DMS53 treated with DMSO at 0.1 percent for 48 hours (cell line): ENCODE data around the gene TRPT1.
"Not testable (repeated sequence)": the region's sequence is repeated elsewhere in the genome, so short reads cannot be mapped to it uniquely, and the experiment has no call there.

Experiments used
- DNase-seq: peaks from one replicate; lab custom pipeline; 2025; ENCODE audit not compliant: unreplicated experiment; lab: John Stamatoyannopoulos, UW

TRPT1 gene

GRCh38 chr11:64258946-64259532, 33.1 kb upstream of the TRPT1 start:
- DNase-seq = no peak

- no peak for DNase-seq
Observed at GRCh38 chr11:64258356-64258755, 32.4 kb upstream of the TRPT1 start.

GRCh38 chr11:64256300-64256699, 30.3 kb upstream of the TRPT1 start:
- no peak for DNase-seq

GRCh38 chr11:64255135-64256128, 29.4 kb upstream of the TRPT1 start:
- no peak for DNase-seq

GRCh38 chr11:64254326-64254725, 28.3 kb upstream of the TRPT1 start:
- DNase-seq = no peak

- no peak for DNase-seq
Observed at GRCh38 chr11:64253481-64253880, 27.5 kb upstream of the TRPT1 start.

- DNase-seq = no peak
Observed at GRCh38 chr11:64253043-64253442, 27.1 kb upstream of the TRPT1 start.

- DNase-seq = peak; percentile 14
Observed at GRCh38 chr11:64252003-64252872, 26.3 kb upstream of the TRPT1 start.

GRCh38 chr11:64251753-64252002, 25.7 kb upstream of the TRPT1 start:
- DNase-seq = no peak

- no peak for DNase-seq
Observed at GRCh38 chr11:64251016-64251752, 25.2 kb upstream of the TRPT1 start, which contains the start of gene PLCB3. TSS of gene PLCB3 (plus strand) at chr11:64251530. CDS start at chr11:64251650, 120 bp downstream.

- DNase-seq = no peak
Observed at GRCh38 chr11:64250415-64251015, 24.5 kb upstream of the TRPT1 start.

GRCh38 chr11:64249563-64250414, 23.8 kb upstream of the TRPT1 start:
- no peak for DNase-seq

- no peak for DNase-seq
Observed at GRCh38 chr11:64249038-64249437, 23.1 kb upstream of the TRPT1 start.

- DNase-seq = no peak
Observed at GRCh38 chr11:64248578-64248977, 22.6 kb upstream of the TRPT1 start.

GRCh38 chr11:64247729-64248531, 21.9 kb upstream of the TRPT1 start:
- no peak for DNase-seq

- DNase-seq = peak; percentile 89
Observed at GRCh38 chr11:64246871-64247728, 21.1 kb upstream of the TRPT1 start, which contains the start of gene PPP1R14B. TSS of gene PPP1R14B (minus strand) at chr11:64246943. CDS start at chr11:64246673, 270 bp downstream.

GRCh38 chr11:64246621-64246870, 20.6 kb upstream of the TRPT1 start:
- DNase-seq = not testable (repeated sequence)
